ENCODE results near the gene GCNT2.
"Not testable (repeated sequence)": the region's sequence is repeated elsewhere in the genome, so short reads cannot be mapped to it uniquely, and the experiment has no call there.

The GCNT2 gene

DNA sequence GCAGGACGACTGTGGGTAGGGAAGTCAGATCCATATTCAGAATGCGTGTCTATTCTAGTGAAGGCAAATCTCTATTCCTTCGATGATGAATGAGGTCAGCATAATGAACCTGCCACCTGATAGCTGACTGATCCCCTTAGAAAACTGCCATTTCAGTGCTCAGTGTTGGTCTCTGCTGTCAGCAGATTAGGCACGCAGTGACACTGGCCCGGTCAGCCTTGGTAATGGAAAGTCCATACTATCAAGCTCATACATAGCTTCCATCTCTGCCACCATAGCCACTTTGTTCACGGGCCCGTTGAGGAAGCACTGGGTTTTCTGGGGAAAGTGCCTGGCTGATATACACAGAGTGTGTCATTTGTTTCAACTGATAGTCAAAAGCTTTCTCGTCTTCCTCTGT lies 119.3 kb downstream of the GCNT2 start:
- Histone ChIP-seq H3K9me3 (ENCODE audit: control insufficient read depth, low read length) (no peaks in the 10 kb centered on the region), H3K36me3 (ENCODE audit: control insufficient read depth, insufficient read depth, low read length) (no peaks in the 10 kb centered on the region), H3K4me3 (ENCODE audit: insufficient read depth, low read depth, low read length) (no peak overlapping the region), H3K27ac (ENCODE audit: insufficient read depth, low read depth, low read length, poor library complexity, severe bottlenecking) (no peak overlapping the region), H3K4me1 (ENCODE audit: control insufficient read depth, insufficient read depth, low read length) (no peaks in the 10 kb centered on the region), H3K27me3 (ENCODE audit: control insufficient read depth, insufficient read depth, low read length, poor library complexity, severe bottlenecking) (no peaks in the 10 kb centered on the region)
- 94 to 95% methylated on average over 8 of the region's 8 CpGs for WGBS, 2 experiments

DNA sequence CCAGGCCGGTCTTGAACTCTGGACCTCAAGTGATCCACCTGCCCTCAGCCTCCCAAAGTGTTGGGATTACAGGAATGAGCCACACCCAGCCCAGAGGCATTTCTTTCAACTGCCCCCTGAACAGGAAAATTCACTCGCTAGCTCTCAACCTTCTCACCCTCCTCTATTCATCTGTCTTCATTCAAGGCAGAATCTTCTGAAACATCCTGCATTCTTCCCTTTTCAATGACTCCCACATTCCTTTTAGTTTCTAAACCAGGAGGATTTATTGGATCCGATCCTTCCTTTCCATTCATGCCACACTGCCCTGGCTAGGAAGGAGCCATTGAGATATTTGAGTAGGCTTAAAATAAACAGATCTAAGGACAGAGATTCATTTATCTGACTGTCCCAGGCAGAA lies 120.4 kb downstream of the GCNT2 start:
- Histone ChIP-seq H3K27me3 (ENCODE audit: control insufficient read depth, insufficient read depth, low read length, poor library complexity, severe bottlenecking) (no peaks in the 10 kb centered on the region), H3K27ac (ENCODE audit: insufficient read depth, low read depth, low read length, poor library complexity, severe bottlenecking) (no peak overlapping the region), H3K4me3 (ENCODE audit: insufficient read depth, low read depth, low read length) (no peak overlapping the region), H3K36me3 (ENCODE audit: control insufficient read depth, insufficient read depth, low read length) (no peaks in the 10 kb centered on the region), H3K4me1 (ENCODE audit: control insufficient read depth, insufficient read depth, low read length) (no peaks in the 10 kb centered on the region), H3K9me3 (ENCODE audit: control insufficient read depth, low read length) (no peaks in the 10 kb centered on the region)
- WGBS, 2 experiments = 58 to 69% methylated on average over 3 of the region's 3 CpGs

DNA sequence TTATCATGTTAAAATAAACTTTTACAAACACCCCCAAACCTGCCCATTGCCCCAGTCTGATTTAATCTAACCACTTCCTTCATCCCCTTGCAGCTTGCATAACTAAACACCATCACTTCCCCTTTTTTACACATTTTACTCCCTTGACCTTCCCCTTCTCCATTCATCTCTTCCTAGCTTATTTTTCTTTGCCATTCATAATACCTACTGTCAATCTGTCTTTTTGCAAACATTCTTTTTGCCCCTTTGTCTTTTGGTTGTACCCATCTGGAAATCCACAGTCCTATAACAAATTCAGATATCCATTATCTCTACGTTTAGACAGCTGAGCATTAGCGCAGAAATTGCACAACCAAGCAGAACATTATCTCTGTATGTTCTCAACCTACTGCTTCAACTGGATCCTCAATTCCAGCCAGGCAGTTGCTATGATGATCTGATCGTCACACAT lies 122.1 kb downstream of the GCNT2 start:
- H3K27ac ChIP-seq (ENCODE audit: insufficient read depth, low read depth, low read length, poor library complexity, severe bottlenecking) = no peak overlapping the region
- H3K27me3 ChIP-seq (ENCODE audit: control insufficient read depth, insufficient read depth, low read length, poor library complexity, severe bottlenecking) = no peaks in the 10 kb centered on the region
- H3K4me1 ChIP-seq (ENCODE audit: control insufficient read depth, insufficient read depth, low read length) = no peaks in the 10 kb centered on the region
- H3K9me3 ChIP-seq (ENCODE audit: control insufficient read depth, low read length) = no peaks in the 10 kb centered on the region
- H3K4me3 ChIP-seq (ENCODE audit: insufficient read depth, low read depth, low read length) = no peak overlapping the region
- H3K36me3 ChIP-seq (ENCODE audit: control insufficient read depth, insufficient read depth, low read length) = no peaks in the 10 kb centered on the region
- 94 to 96% methylated on average over 3 of the region's 3 CpGs for WGBS, 2 experiments

DNA sequence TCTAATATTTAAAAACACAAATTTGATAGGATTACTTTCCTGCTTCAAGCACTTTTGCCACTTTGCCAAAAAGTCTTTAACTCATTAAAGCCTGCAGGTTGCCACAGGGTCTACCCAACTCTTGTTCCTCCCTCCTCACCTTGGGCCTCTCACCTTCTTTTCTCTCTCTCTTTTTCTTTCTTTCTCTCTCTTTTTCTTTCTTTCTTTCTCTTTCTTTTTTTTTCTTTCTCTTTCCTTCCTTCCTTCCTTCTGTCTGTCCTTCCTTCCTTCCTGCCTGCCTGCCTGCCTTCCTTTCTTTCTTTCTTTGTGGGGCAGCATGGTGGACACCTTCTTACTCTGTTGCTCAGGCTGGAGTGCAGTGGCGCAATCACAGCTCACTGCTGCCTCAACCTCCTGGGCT lies 123.1 kb downstream of the GCNT2 start:
- Histone ChIP-seq H3K4me1 (ENCODE audit: control insufficient read depth, insufficient read depth, low read length) (no peaks in the 10 kb centered on the region), H3K27me3 (ENCODE audit: control insufficient read depth, insufficient read depth, low read length, poor library complexity, severe bottlenecking) (no peaks in the 10 kb centered on the region), H3K36me3 (ENCODE audit: control insufficient read depth, insufficient read depth, low read length) (no peaks in the 10 kb centered on the region), H3K4me3 (ENCODE audit: insufficient read depth, low read depth, low read length) (no peak overlapping the region), H3K27ac (ENCODE audit: insufficient read depth, low read depth, low read length, poor library complexity, severe bottlenecking) (no peak overlapping the region), H3K9me3 (ENCODE audit: control insufficient read depth, low read length) (no peaks in the 10 kb centered on the region)
- WGBS, 2 experiments = 96 to 100% methylated on average over 1 of the region's 1 CpG

DNA sequence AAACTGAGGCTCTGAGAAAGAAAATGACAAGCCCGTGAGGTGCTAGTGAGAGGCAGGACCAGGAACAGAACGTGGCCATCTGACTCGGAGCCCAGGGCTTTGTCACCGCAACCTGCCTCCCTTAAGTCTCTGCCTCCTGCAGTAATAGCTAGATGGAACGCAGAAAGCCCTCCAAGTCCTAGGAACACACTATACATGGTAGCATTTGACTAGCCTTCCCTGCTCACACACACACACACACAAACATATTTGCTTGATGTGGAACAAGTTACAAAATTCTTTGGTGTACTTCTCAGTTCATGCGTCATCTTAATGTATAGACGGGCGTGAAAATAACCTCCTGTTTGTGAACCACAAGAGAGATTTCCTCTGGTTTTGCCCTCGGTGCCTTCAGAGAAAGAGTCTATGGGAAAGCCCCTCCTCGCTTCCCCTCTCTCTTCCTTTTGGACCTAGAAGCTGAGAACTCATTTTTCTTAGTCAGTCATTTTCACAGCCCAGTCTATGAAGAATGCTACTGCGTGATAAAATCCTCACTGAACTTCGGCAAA lies 134.4 kb downstream of the GCNT2 start:
- Histone ChIP-seq H3K27ac (ENCODE audit: insufficient read depth, low read depth, low read length, poor library complexity, severe bottlenecking) (no peak overlapping the region), H3K27me3 (ENCODE audit: control insufficient read depth, insufficient read depth, low read length, poor library complexity, severe bottlenecking) (no peaks in the 10 kb centered on the region)
- WGBS, 2 experiments = 90 to 94% methylated on average over 12 of the region's 12 CpGs

DNA sequence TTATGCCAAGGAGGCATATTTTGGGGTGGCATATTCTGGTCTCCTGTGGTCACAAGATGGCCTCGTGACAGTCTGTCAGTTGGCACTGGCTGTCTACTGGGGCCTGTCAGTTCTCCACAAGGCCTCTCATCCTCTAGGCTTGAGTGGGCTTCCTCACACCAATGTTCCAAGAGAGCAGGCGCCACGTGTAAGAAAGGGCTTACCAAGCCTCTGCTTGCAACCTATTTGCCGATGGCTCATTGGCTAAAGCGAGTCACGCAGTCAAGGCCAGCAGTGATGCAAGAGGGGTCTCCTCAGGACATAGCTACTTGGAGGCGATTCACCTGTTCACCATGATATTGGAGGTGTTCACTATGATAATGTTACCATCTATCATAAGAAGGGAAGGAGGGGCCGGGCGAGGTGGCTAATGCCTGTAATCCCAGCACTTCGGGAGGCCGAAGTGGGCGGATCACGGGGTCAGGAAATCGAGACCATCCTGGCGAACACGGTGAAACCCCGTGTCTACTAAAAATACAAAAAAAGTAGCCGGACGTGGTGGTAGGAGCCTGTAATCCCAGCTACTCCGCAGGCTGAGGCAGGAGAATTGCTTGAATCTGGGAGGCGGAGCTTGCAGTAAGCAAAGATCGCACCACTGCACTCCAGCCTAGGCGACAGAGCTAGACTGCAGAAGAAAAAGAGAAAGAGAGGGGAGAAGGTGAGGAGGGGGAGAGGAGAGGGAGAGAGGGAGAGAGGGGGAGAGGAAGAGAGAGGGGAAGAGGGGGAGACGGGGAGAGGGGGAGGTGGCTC lies 138.0 kb downstream of the GCNT2 start:
- no peaks in the 10 kb centered on the region for H3K36me3 ChIP-seq (ENCODE audit: control insufficient read depth, insufficient read depth, low read length)
- no peaks in the 10 kb centered on the region for H3K9me3 ChIP-seq (ENCODE audit: control insufficient read depth, low read length)
- H3K27ac ChIP-seq (ENCODE audit: insufficient read depth, low read depth, low read length, poor library complexity, severe bottlenecking) = no peak overlapping the region
- no peaks in the 10 kb centered on the region for H3K27me3 ChIP-seq (ENCODE audit: control insufficient read depth, insufficient read depth, low read length, poor library complexity, severe bottlenecking)
- no peaks in the 10 kb centered on the region for H3K4me1 ChIP-seq (ENCODE audit: control insufficient read depth, insufficient read depth, low read length)
- 89 to 92% methylated on average over 24 of the region's 24 CpGs for WGBS, 2 experiments
- H3K4me3 ChIP-seq (ENCODE audit: insufficient read depth, low read depth, low read length) = no peak overlapping the region

More for the DNA sequence above, 134.4 kb downstream of the GCNT2 start:
- no peaks in the 10 kb centered on the region for H3K4me1 ChIP-seq (ENCODE audit: control insufficient read depth, insufficient read depth, low read length)
- no peaks in the 10 kb centered on the region for H3K36me3 ChIP-seq (ENCODE audit: control insufficient read depth, insufficient read depth, low read length)
- H3K4me3 ChIP-seq (ENCODE audit: insufficient read depth, low read depth, low read length) = no peak overlapping the region
- H3K9me3 ChIP-seq (ENCODE audit: control insufficient read depth, low read length) = no peaks in the 10 kb centered on the region

DNA sequence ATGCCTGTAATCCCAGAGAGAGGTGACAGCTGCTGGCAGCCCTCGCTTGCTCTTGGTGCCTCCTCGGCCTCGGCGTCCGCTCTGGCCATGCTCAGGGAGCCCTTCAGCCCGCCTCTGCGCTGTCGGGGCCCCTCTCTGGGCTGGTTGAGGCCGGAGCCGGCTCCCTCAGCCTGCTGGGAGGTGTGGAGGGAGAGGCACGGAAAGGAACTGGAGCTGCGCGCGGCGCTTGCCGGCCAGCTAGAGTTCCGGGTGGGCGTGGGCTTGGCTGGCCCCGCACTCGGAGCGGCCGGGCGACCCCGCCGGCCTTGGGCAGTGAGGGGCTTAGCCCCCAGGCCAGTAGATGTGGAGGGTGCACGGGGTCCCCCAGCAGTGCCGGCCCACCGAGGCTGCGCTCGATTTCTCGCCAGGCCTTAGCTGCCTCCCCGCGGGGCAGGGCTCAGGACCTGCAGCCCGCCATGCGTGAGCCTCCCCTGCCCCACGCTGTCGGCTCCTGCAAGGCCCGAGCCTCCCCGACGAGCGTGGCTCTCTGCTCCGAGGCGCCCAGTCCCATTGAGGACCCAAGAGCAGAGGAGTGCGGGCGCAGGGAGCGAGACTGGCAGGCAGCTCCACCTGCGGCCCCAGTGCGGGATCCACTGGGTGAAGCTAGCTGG lies 138.7 kb downstream of the GCNT2 start:
- H3K4me3 ChIP-seq (ENCODE audit: insufficient read depth, low read depth, low read length) = no peak overlapping the region
- H3K27me3 ChIP-seq (ENCODE audit: control insufficient read depth, insufficient read depth, low read length, poor library complexity, severe bottlenecking) = no peaks in the 10 kb centered on the region
- H3K36me3 ChIP-seq (ENCODE audit: control insufficient read depth, insufficient read depth, low read length) = no peaks in the 10 kb centered on the region
- WGBS, 2 experiments = 92 to 93% methylated on average over 48 of the region's 48 CpGs
- no peaks in the 10 kb centered on the region for H3K4me1 ChIP-seq (ENCODE audit: control insufficient read depth, insufficient read depth, low read length)
- H3K27ac ChIP-seq (ENCODE audit: insufficient read depth, low read depth, low read length, poor library complexity, severe bottlenecking) = no peak overlapping the region
- H3K9me3 ChIP-seq (ENCODE audit: control insufficient read depth, low read length) = no peaks in the 10 kb centered on the region

DNA sequence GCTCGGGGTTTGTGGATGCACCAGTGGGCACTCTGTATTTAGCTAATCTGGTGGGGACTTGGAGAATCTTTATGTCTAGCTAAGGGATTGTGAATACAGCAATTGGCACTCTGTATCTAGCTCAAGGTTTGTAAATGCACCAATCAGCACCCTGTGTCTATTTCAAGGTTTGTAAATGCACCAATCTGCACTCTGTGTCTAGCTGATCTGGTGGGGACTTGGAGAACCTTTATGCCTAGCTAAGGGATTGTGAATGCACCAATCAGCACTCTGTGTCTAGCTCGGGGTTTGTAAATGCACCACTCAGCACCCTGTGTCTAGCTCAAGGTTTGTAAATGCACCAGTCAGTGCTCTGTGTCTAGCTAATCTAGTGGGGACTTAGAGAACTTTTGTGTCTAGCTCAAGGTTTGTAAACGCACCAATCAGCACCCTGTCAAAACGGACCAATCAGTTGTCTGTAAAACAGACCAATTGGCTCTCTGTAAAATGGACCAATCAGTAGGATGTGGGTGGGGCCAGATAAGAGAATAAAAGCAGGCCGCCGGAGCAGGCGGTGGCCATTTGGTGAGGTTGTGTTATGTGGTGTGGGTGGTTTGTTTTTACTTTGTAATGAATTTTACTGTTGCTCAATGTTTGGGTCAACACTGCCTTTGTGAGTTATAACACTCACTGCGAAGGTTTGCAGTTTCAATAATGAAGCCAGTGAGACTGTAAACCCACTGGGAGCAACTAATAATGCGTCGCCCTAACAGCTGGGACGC lies 139.5 kb downstream of the GCNT2 start:
- not testable (repeated sequence) for H3K9me3 ChIP-seq (ENCODE audit: control insufficient read depth, low read length); H3K27ac ChIP-seq (ENCODE audit: insufficient read depth, low read depth, low read length, poor library complexity, severe bottlenecking); H3K27me3 ChIP-seq (ENCODE audit: control insufficient read depth, insufficient read depth, low read length, poor library complexity, severe bottlenecking); H3K36me3 ChIP-seq (ENCODE audit: control insufficient read depth, insufficient read depth, low read length); H3K4me3 ChIP-seq (ENCODE audit: insufficient read depth, low read depth, low read length); H3K4me1 ChIP-seq (ENCODE audit: control insufficient read depth, insufficient read depth, low read length)
- WGBS, 2 experiments = 91 to 96% methylated on average over 11 of the region's 11 CpGs

DNA sequence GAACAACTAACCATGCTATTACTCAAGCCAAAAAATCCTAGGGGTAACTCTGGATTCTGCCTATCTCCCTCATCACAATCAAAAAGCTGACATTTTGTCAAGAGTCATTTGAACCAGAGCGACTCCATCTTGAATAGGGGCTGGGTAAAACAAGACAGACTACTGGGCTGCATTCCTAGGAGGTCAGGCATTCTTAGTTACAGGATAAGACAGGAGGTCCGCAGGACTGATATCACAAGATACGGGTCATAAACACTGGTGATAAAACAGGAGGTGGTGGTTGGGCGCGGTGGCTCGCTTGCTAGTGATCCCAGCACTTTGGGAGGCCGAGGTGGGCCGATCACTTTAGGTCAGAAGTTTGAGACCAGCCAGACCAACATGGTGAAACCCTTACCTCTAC lies 141.1 kb downstream of the GCNT2 start:
- no peaks in the 10 kb centered on the region for H3K9me3 ChIP-seq (ENCODE audit: control insufficient read depth, low read length)
- 92 to 93% methylated on average over 8 of the region's 8 CpGs for WGBS, 2 experiments
- H3K4me3 ChIP-seq (ENCODE audit: insufficient read depth, low read depth, low read length) = no peak overlapping the region
- no peaks in the 10 kb centered on the region for H3K36me3 ChIP-seq (ENCODE audit: control insufficient read depth, insufficient read depth, low read length)
- no peaks in the 10 kb centered on the region for H3K4me1 ChIP-seq (ENCODE audit: control insufficient read depth, insufficient read depth, low read length)
- no peaks in the 10 kb centered on the region for H3K27me3 ChIP-seq (ENCODE audit: control insufficient read depth, insufficient read depth, low read length, poor library complexity, severe bottlenecking)
- H3K27ac ChIP-seq (ENCODE audit: insufficient read depth, low read depth, low read length, poor library complexity, severe bottlenecking) = no peak overlapping the region

DNA sequence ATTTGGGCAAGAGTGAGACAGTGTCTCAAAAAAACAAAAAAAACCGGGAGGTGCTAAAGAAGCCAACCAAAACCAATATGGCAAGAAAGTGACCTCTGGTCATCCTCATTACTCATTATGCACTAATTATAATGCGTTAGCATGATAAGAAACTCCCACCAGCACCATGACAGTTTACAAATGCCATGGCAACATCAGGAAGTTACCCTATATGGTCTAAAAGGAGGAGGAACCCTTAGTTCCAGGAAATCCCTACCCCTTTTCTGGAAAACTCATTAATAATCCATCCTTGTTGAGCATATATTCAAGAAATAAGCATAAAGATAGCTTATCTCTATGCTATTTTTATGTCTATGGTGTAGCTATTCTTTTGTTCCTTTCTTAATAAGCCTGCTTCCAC lies 141.6 kb downstream of the GCNT2 start:
- Histone ChIP-seq H3K27ac (ENCODE audit: insufficient read depth, low read depth, low read length, poor library complexity, severe bottlenecking) (no peak overlapping the region), H3K9me3 (ENCODE audit: control insufficient read depth, low read length) (no peaks in the 10 kb centered on the region), H3K4me3 (ENCODE audit: insufficient read depth, low read depth, low read length) (no peak overlapping the region), H3K4me1 (ENCODE audit: control insufficient read depth, insufficient read depth, low read length) (no peaks in the 10 kb centered on the region), H3K36me3 (ENCODE audit: control insufficient read depth, insufficient read depth, low read length) (no peaks in the 10 kb centered on the region), H3K27me3 (ENCODE audit: control insufficient read depth, insufficient read depth, low read length, poor library complexity, severe bottlenecking) (no peaks in the 10 kb centered on the region)
- WGBS, 2 experiments = 92 to 97% methylated on average over 2 of the region's 2 CpGs

Data from ectodermal cell (in vitro differentiated cells).